GM12865 (cell line): Measurements from ENCODE around the gene IFT22.
"Not testable (repeated sequence)": the region's sequence is repeated elsewhere in the genome, so short reads cannot be mapped to it uniquely, and the experiment has no call there.

ENCODE experiments used
- DNase-seq: peaks from one replicate; pipeline ENCODE4 v3.0.0; 2010; ENCODE audit warnings: low read depth
- H3K4me3 ChIP-seq: 2 replicates; pipeline ENCODE4 v1.5.1; 2011; ENCODE audit warnings: mild to moderate bottlenecking, low read depth, low read length, control low read depth
- CTCF ChIP-seq: IDR thresholded peaks from 2 replicates; pipeline ENCODE4 v1.5.1; 2011; ENCODE audit warnings: low read length, control low read depth, low read depth, inconsistent platforms; ENCODE audit not compliant: insufficient read depth; ENCODE audit errors: missing control alignments

The IFT22 gene

GRCh38 chr7:101271021-101271420, 50.6 kb downstream of the IFT22 start:
- TF ChIP-seq CTCF, result no peak
- DNase-seq, result no peak
- H3K4me3 ChIP-seq, result no peak overlapping the region

GRCh38 chr7:101269664-101270063, 51.9 kb downstream of the IFT22 start:
- no peak for TF ChIP-seq CTCF
- no peak overlapping the region for H3K4me3 ChIP-seq
- no peak for DNase-seq

GRCh38 chr7:101265622-101266516, 55.7 kb downstream of the IFT22 start:
- TF ChIP-seq CTCF, result no peak
- H3K4me3 ChIP-seq, result no peak overlapping the region
- DNase-seq, result no peak

GRCh38 chr7:101264102-101264706, 57.4 kb downstream of the IFT22 start:
- not testable (repeated sequence) for DNase-seq, H3K4me3 ChIP-seq
